OCI-LY7 (cell line): ENCODE results near the gene ANKMY1.

ENCODE experiments used
- EZH2phosphoT487 ChIP-seq: fragments of 200-600 bp; sonication (generic); IDR thresholded peaks from 2 replicates; pipeline ENCODE4 v1.6.1; 2018; ENCODE audit warnings: low read depth, borderline replicate concordance, mild to moderate bottlenecking, mixed run types, antibody characterized with exemption, low read length, moderate library complexity, mixed read lengths
- TF ChIP-seq, protein P1 (sequence below): fragments of 200-600 bp; sonication (generic); conservative IDR thresholded peaks from 2 replicates; pipeline ENCODE4 v1.5.1; 2014; ENCODE audit warnings: mild to moderate bottlenecking, antibody characterized with exemption, low read length, moderate library complexity, mixed read lengths

DNA sequence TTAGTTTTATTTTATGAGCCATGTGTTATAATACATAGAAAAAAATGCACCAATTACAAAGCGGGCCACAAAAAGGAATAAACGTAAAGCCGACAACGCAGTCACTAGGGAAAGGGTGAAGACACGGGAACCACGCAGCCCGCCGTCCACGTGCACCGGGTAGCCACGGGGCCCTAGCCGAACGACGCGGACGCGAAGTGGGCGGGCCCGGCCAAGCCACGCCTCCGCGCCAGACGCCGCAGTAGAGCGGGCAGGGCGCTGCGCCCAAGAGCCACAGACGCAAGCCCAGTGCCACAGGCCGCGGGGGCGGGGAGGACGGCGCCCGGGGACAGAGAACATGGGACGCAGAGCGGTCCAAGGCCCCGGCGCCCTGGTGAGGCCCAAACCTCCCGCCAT, 2.3 kb upstream of the ANKMY1 start, which contains the start of gene DUSP28:
- TF ChIP-seq, protein P1, sequence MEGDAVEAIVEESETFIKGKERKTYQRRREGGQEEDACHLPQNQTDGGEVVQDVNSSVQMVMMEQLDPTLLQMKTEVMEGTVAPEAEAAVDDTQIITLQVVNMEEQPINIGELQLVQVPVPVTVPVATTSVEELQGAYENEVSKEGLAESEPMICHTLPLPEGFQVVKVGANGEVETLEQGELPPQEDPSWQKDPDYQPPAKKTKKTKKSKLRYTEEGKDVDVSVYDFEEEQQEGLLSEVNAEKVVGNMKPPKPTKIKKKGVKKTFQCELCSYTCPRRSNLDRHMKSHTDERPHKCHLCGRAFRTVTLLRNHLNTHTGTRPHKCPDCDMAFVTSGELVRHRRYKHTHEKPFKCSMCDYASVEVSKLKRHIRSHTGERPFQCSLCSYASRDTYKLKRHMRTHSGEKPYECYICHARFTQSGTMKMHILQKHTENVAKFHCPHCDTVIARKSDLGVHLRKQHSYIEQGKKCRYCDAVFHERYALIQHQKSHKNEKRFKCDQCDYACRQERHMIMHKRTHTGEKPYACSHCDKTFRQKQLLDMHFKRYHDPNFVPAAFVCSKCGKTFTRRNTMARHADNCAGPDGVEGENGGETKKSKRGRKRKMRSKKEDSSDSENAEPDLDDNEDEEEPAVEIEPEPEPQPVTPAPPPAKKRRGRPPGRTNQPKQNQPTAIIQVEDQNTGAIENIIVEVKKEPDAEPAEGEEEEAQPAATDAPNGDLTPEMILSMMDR: no peak
- TF ChIP-seq EZH2phosphoT487: no peak
